PFSK-1 (cell line): ENCODE results near the gene ACSF2.

Experiments
- FOXP2 ChIP-seq: optimal IDR thresholded peaks from 2 replicates; pipeline ENCODE3; 2011; ENCODE audit warnings: borderline replicate concordance, control low read depth, inconsistent platforms; ENCODE audit not compliant: insufficient read depth; ENCODE audit errors: extremely low read length, extremely low read depth
- POLR2AphosphoS5 ChIP-seq: IDR thresholded peaks from 2 replicates; pipeline ENCODE4 v1.6.1; 2012; ENCODE audit warnings: low read depth, mild to moderate bottlenecking, control low read depth, low read length, moderate library complexity

DNA sequence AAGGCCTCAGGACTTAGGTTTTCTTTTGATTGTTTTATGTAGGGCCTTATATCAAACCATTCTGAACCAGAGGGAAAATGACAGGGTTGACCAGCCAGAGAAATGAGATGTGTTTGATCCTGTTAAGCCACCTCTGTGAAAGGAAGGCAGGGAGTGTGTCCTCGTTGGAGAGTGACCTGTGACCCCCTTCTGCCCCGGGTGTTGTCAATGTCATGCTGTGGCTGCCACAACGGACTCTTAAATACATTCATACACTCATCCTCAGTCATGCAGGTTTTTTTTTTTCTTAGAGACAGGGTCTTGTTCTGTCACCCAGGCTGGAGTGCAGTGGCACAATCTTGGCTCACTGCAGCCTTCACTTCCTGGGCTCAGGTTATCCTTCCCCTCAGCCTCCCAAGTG lies 88.4 kb downstream of the ACSF2 start:
- TF ChIP-seq FOXP2 (no peak), POLR2AphosphoS5 (no peak)
